D341Med (cell line): ENCODE measurements around the gene ZNF473.

Experiments
- DNase-seq: peaks from one replicate; pipeline ENCODE4 v3.0.0; 2012; ENCODE audit warnings: low spot score

The ZNF473 gene

DNA sequence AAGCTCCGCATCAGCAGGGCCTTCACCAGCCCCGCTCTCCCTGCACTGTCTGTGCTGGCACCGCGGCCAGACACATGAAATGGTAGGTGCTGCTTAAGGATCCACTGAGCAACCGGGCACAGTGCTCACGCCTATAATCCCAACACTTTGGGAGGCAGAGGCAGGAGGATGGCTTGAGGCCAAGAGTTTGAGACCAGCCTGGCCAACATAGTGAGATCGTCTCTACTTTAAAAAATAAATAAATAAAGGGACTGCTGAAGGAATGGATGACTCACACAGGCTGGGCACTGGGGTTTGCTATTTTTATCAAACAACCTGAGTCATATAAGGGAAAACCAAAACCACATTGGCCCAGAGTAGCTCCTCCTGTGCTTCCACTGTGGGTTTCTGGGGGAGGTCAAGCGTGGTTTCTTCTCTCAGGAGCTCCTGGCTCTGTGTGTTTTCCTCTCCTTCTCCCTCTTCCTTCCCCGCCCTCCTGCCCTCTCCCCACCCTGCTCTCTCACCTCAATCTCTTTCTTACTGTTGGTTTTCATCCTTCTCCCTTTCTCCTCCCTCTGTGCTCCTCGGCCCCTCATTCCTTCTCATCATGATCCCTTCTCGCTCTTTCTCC is 21.9 kb upstream of the ZNF473 start:
- DNase-seq, result no peak

DNA sequence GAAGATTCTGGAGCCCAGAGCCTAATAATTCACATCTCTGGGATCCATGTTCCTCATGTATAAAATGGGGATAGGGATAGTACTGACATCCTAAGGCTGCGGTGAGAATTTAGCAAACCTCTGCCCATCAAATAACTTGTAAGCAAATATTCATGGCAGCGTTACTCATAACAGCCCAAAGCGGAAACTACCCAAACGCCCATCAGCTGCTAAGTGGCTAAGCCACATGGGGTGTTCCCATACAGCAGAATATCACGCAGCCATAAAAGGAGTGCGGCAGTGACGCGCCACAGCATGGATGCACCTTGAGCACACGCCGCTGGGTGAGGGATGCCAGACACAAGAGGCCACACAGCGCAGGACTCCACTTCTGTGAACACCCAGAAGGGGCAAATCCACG is 20.4 kb upstream of the ZNF473 start:
- DNase-seq, result no peak

DNA sequence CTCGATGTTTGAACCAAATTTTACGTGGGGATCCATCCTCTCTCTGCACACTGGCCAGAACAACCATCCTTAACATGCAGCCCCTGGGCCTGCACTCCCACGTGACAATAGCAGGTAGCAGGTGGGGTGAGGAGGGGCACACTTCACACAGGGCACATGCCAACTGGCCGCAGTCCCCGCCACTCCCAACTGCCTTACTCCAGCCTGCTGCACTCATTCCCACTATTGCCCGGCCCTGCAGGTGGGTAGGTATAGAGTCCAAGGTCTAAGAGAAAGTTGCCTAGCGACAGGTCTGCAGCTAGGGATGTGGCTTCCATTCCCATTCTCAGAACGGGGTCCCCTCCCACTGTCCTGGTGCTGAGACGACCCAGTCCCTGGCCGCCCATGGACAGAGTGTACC is 18.6 kb upstream of the ZNF473 start:
- DNase-seq, result no peak

DNA sequence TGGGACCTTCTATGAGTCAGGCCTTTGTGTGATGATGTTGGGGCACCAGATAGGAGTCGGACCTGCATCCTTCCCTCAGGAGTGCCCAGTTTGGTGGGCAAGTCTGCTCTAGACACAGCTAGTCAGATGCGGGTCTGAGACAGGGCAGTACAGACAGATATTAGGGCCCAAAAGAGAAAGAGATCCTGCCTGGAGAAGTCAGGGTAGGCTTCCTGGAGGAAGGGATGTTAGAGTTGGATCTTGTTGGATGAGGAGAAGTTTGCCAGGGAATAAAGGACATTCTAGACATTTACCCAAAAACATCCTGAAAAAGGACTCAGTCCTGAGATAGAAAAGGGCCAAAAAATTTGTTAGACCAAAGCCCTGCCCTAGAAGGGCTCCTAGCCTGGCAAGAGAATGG is 17.9 kb upstream of the ZNF473 start:
- no peak for DNase-seq

DNA sequence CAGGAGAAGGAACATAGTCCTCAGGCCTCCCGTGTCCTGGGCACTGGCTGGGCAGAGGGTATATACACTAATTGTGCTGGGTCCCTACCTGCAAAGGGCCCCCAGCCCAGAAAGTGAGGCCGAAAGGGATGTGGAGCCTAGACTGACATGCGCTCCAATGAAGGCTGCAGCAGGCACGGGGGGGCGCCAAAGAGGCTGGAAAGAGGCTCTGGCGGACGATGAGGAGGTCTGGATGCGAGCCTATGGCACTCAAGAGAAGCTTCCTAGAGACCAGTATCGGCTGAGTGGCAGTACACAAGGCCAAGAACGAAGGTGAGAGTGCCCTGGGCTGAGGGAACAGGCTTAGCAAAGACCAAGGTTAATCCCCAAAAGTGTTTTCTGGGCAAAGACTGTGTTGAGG is 17.3 kb upstream of the ZNF473 start:
- peak; percentile 58 for DNase-seq

DNA sequence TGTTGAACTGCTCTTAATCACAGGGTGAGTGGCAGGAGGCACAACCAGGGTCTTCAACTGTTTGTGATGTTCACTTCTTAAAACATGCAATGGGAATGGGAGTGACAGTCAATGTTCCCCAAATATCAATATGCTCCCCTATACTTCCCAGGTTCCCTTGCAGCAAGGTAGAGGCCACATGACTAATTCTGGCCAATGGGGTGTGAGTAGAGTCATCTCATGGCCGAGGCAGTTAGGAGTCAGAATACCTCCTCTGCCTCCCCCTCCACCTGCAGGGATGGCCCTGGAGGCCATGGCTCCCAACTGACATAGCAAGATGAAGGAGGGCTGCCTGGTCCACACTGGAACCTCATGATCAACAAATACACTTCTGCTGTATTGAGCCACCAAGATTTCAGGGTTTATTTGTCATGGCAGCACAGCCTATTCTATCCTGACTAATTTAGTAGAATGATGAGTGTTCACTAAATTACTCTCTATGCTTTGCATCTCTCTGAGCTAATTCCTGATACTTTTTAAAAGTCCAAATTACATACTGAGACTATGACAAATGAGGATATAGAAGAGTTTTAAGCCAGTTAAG is 9.5 kb upstream of the ZNF473 start:
- no peak for DNase-seq

DNA sequence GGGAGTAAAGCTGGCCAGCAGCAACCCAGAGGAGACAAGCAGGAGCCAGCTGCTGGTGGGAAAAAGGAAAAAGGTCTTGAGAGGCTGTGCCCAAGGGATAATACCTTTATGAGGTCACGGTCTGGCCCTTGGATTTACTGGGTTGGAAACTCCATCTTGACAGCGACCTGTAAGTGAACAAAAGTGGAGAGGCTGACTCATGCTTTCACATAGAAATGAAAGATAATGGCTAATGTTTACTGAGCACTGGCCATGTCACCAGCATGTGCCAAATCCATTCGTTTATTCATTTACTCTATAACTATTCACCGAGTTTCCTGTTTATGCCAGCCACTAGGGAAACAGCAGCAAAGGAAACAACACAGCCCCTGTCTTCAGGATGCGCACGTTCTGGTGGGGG is 5.3 kb upstream of the ZNF473 start:
- DNase-seq, result no peak

DNA sequence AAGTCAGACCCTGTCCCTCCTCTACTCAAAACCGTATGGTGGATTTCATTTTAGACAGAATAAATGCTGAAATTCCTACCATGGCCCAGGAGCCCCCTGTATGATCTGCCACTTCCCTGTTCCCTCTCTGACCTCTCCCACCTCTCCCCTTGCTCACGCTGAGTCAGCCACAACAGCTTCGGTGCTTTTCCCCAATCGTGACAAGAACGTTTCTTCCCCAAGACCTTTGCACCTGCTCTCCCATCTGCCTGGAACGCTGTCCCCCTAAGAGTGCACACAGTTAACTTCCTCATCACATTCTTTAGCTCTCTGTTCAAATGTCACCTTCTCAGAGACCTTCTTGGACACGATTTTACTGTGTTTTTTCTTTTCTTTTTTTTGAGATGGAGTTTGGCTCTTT is 3.0 kb upstream of the ZNF473 start:
- no peak for DNase-seq

DNA sequence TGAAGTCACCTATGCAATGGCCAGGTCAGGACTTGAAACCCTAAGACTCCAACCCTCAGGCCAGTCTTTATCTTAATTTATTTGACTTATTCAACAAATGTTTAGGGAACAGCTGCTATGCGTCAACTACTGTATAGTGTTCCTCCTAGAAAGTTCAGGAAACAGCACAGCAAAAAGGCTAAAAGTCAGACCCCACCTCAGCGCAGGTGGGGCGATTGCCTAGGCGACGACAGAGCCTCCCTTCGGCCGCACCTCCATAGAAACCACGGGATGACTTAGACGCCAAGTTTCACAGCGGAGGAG is 1.1 kb upstream of the ZNF473 start:
- no peak for DNase-seq

DNA sequence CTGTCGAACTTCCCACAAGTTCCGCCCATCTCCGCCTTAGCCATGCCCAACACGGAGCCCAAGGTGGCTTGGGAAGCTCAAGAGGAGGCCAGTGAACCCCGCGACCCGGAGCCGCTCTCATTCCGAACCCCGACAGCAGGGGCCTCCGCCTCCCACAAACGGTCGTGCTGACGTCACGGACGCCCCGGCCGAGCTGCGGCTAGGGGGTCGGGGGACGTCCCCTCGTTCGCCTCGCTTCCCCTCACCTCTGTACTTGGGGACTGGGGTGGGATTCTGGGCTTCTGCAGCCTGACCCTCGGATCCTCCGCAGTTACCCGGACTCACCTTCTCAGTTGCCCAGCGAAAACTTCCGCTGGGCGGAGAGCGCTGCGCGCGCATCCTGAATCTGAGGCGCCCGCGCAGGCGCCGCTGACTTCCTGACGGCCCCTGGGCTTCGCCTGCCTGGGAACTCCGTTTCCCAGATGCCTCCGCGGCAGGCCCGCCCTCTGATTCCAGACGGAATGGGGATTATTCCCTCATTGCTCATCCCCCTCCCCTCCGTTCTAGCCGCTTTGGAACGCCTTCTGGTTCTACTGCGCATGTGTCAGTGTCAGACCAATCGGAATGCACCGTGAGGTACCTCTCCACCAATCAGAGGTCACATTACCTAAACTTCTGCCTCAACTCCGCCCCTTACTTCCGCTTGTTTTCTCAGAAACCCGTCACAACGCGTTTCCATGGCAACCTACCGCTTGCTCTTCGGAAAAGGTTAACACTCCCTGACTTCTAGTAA is 597 bp upstream of the ZNF473 start, which contains the start of gene VRK3:
TSS of gene VRK3 (minus strand) at position 351 of the 772 bp plus-strand sequence. CDS start 9,210 bp downstream, outside the sequence.
- peak; percentile 97 for DNase-seq

DNA sequence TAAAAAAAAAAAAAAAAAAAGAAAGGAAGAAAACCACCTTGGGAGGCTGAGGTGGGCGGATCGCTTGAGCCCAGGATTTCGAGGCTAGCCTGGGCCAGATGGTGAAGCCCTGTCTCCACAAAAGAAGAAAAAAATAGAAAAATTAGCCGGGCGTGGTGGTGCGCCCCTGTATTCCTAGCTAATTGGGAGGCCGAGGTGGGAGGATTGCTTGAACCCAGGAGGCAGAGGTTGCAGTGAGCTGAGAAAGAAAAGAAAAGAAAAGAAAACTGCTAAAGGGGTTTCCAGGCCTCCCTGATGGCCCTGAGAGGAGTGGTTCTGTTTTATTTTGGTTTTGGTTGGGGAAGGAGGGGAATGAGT is 723 bp downstream of the ZNF473 start:
- DNase-seq, result no peak

DNA sequence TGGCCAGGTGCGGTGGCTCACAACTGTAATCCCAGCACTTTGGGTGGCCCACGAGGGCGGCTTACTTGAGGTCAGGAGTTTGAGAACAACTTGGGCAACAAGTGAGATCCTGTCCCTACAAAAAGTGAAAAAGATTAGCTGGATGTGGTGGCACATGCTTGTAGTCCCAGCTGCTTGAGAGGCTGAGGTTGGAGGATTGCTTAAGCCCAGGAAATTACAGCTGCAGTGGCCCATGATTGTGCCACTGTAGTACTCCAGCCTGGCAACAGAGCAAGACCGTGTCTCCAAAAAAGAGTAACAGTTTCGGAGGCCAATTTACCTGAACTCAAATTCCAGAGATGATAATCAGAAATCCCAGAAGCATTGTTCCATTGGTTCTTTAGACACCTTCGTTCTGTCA is 4.4 kb downstream of the ZNF473 start:
- DNase-seq, result no peak

DNA sequence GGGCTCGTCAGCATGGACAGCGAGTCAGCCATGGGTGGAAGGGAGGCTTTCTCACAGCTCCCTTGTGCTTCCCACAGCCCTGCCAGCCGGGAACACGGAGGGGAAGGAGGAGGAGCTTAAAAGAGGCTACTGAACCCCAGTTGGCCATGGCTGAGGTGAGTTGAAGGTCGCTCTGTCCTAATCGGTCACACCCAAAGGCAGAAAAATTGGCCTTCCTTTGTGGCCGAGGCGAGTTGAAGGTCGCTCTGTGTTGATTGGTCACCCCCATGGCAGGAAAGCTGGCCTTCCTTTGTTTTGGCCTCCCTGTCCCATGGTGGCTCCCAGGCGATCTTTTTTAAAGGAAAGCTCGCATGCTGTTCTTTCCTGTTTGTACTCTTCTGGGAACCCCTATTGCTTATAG is 5.1 kb downstream of the ZNF473 start:
- no peak for DNase-seq

DNA sequence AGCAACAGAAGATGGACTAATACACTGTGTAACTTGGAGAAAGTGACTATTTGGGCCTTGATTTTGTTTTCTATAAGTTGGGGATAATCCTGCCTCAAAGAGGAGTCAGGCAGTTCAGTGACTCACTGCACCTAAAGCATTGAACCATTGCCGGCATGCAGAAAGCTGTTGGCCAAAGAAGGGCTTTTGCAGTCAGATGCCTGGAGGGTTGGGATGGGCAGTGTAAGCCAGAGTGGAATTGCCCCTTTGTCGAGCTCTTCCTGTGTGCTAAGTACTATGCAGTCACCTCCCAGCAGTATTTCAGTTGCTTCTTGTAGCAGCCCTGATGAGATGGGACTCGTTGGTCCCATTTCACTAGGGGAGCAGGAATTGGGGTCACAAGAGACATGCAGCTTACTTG is 11.1 kb downstream of the ZNF473 start:
- DNase-seq, result no peak

DNA sequence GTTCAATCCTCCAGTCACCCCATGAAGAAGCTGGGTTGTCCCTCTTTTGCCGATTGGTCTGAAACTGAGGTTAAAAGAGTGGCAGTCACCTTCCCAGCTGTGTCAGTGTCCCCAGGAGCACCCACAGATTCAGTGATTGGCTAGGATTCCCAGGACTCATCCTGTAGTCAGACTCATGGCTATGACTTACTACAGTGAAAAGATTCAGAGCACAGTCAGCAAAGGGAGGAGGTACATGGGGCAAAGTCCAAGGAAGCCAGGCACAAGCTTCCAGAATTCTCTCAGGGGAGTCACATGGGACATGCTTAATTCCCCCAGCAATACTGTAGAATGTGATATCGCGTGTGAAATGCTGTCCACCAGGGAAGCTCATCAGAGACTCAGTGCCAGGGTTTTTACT is 14.2 kb downstream of the ZNF473 start:
- DNase-seq, result no peak

DNA sequence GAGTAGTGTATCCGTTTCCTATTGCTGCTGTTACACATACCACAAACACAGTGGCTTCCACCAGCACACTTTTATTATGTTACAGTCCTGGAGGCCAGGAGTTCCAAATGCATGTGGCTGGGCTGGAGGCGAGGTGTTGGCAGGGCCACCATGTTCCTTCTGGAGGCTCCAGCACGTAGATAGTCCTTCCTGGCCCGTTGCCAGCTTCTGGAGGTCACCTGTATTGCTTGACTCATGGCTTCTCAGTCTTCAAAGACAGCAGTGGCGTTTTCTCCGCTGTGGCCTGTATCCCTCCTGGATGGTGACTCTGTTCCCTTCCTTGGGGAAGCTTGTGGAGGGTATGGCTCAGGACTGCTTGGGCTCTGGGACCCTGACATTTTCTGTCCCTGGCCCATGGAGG is 15.2 kb downstream of the ZNF473 start:
- DNase-seq, result no peak

DNA sequence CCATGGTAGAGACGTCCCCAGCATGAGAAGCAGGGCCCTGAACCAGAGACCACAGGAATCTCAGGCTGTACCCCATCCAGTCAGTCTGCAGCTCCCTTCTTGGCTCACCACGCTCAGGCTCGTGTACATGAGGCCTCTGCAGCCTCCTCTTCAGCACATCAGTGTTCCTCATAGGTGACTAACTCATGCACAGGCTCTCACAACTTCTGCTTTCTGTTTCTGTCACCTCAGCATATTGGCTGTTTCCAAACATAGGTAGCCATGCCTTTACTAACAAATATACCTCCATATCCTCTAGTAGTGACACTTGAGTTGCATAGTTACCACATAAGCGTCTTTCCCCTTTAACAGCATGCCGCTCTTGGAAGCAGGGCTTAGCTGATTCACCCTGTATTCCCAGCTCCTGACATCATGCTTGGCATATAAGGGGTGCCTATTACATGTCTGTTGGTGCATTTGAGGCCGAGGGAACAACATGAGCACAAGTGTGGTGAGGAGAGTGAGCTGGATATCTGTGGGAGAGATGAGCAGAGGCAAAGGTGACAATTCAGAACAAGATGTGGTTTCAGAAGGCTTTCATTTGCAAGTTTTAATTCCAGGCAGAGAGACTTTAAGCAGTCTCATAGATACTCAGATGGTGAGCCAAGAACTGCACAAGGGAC is 16.7 kb downstream of the ZNF473 start:
- DNase-seq, result no peak

DNA sequence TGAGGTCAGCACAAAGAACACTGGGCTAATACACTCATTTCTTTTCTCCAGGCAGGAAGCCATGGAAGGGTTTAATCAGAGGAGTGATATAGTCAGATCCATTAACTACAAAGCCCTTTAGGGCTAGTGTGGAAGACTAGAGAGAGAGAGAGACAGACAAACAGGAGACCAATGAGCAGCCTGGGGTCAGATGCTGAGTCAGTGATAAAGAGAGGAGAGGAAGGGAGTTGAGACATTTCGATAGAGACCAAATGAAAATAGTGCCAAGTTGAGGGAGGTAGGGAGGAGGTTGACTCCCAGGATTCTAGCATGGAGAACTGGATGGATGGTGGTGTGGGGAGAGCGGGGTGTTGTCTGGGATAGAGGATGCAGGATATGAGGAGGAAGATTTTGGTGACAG is 18.2 kb downstream of the ZNF473 start:
- no peak for DNase-seq

DNA sequence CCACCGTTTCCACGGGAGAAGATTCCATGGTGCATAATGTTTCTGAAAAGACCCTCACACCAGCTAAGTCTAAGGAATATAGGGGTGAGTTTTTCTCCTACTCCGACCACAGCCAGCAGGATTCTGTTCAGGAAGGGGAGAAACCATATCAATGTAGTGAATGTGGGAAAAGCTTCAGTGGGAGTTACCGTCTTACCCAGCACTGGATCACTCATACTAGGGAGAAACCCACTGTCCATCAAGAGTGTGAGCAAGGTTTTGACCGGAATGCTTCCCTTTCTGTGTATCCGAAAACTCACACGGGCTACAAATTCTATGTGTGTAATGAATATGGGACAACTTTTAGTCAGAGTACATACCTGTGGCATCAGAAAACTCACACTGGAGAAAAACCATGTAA is 19.1 kb downstream of the ZNF473 start:
- DNase-seq, result no peak

DNA sequence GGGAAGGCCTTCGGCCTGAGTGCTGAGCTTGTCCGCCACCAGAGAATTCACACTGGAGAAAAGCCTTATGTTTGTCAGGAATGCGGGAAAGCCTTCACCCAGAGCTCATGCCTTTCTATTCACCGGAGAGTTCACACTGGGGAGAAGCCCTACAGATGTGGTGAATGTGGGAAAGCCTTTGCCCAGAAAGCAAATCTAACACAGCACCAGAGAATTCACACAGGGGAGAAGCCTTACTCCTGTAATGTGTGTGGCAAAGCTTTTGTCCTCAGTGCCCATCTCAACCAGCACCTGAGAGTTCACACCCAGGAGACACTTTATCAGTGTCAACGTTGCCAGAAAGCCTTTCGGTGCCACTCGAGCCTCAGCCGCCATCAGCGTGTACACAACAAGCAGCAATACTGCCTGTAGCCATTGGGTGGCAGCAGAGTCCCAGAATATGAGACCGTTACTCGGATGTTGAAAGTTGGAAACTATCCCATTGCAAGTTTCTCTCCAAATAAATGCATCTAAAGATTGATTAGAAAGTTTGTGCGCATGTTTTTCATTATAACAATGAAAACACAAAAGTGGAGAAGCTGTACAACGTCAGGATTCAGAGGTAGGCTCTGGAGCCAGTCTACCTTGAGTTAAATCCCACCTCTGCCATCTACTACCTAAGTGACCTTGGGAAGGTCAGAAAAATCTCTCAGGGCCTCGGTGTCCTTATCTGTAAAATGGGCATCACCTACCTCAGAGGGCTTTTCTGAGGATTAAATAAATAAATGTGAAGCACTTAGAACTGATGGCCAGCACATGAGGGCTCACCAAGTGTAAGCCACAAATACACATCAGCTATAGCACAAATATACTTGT is 21.1 kb downstream of the ZNF473 start:
- peak; percentile 74 for DNase-seq

DNA sequence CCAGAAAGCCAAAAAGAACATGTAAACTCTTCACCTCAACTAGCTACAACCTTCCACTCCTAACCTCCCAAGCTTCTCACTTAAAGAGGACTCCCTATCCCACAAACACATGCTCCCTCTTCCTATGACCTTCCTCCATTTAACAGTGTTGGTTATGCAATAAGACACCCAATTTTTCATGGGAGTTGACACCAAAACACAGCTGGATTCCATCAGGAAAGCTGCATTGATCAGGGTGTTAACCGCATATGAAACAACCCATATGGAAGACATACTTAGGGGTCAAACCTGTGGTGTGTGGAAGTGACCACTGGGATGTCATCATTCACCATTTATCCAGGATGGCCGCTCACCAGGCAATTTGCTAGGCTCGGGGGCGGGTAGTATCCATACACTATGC is 21.9 kb downstream of the ZNF473 start:
- no peak for DNase-seq
